Panc1 (cell line): ENCODE results near the gene SMARCA2.

Source experiments
- POLR2AphosphoS5 ChIP-seq: IDR thresholded peaks from 2 replicates; pipeline ENCODE4 v1.6.1; 2012; ENCODE audit warnings: mild to moderate bottlenecking, low read depth, low read length, moderate library complexity
- REST ChIP-seq, 2 experiments: IDR thresholded peaks; 2 replicates each; pipeline ENCODE4 v1.6.1; 2011 to 2012; ENCODE audit warnings: low read depth in 2 of 2, control low read depth in 1 of 2, low read length in 1 of 2, mild to moderate bottlenecking in 1 of 2, moderate library complexity in 1 of 2; ENCODE audit not compliant: insufficient read depth in 1 of 2
- TF ChIP-seq, protein P1 (sequence below): fragments of 450-650 bp; IDR thresholded peaks from 2 replicates; pipeline ENCODE4 v1.5.1; 2017; ENCODE audit warnings: mild to moderate bottlenecking

GRCh38 chr9:2163231-2163885, 148.2 kb downstream of the SMARCA2 start:
- TF ChIP-seq, protein P1, sequence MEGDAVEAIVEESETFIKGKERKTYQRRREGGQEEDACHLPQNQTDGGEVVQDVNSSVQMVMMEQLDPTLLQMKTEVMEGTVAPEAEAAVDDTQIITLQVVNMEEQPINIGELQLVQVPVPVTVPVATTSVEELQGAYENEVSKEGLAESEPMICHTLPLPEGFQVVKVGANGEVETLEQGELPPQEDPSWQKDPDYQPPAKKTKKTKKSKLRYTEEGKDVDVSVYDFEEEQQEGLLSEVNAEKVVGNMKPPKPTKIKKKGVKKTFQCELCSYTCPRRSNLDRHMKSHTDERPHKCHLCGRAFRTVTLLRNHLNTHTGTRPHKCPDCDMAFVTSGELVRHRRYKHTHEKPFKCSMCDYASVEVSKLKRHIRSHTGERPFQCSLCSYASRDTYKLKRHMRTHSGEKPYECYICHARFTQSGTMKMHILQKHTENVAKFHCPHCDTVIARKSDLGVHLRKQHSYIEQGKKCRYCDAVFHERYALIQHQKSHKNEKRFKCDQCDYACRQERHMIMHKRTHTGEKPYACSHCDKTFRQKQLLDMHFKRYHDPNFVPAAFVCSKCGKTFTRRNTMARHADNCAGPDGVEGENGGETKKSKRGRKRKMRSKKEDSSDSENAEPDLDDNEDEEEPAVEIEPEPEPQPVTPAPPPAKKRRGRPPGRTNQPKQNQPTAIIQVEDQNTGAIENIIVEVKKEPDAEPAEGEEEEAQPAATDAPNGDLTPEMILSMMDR: no peak
- TF ChIP-seq POLR2AphosphoS5 (no peak), REST (IDR thresholded peaks at IDR 0.05; ENCODE audit: insufficient read depth in 1 of 2, low read depth in 2 of 2, low read length in 1 of 2) (no peak)
